Activated T-helper 17 cell treated with anti-CD3 and anti-CD28 coated beads, Interleukin-2, amount 50 U/mL, for 72 hours (primary cell): ENCODE data around the gene EPHX1. TPM values are rescaled to one million over a fixed set of nuclear protein-coding genes. Genes with fewer than 3 reads are reported as not detected.
A peak's percentile ranks its signal among the peaks of the same experiment; 100 is the strongest.

Experiments used
- ATAC-seq: fragments of 150-1000 bp; cut with Tn5 transposase; replicated peaks from 2 replicates; pipeline ENCODE4 v1.10.0; 2021; ENCODE audit warnings: mild to moderate bottlenecking, moderate library complexity
- H3K27ac Mint-ChIP-seq: one replicate; pipeline ENCODE4 v1.8.0; 2022; ENCODE audit warnings: mixed read lengths
- H3K27me3 Mint-ChIP-seq: one replicate; pipeline ENCODE4 v1.8.0; 2022; ENCODE audit warnings: mixed read lengths
- H3K36me3 Mint-ChIP-seq: one replicate; pipeline ENCODE4 v1.8.0; 2022; ENCODE audit warnings: low read depth, mild to moderate bottlenecking, mixed read lengths
- H3K4me1 Mint-ChIP-seq: one replicate; pipeline ENCODE4 v1.8.0; 2022; ENCODE audit warnings: mixed read lengths
- H3K4me3 Mint-ChIP-seq: one replicate; pipeline ENCODE4 v1.8.0; 2022; ENCODE audit warnings: mild to moderate bottlenecking, mixed read lengths
- H3K9me3 Mint-ChIP-seq: one replicate; pipeline ENCODE4 v1.8.0; 2022; ENCODE audit warnings: mixed read lengths
- total RNA-seq, 2 donors: library from RNA; stranded (reverse); gene quantifications; one replicate each; pipeline ENCODE4 v1.2.3, GENCODE V29; 2022

EPHX1 gene
- total RNA-seq, 2 donors from 2014 or later: 1.5 to 1.7 TPM

GRCh38 chr1:225838793-225839192 is 28.9 kb downstream of the EPHX1 start:
- Mint-ChIP-seq H3K4me3 (no peak overlapping the region), H3K27ac (no peak overlapping the region), H3K4me1 (peaks cover 5% of the 10 kb centered on the region), H3K36me3 (no peaks in the 10 kb centered on the region), H3K27me3 (no peaks in the 10 kb centered on the region), H3K9me3 (no peaks in the 10 kb centered on the region)
- ATAC-seq: no peak

GRCh38 chr1:225840223-225840610 is 30.3 kb downstream of the EPHX1 start:
- H3K27ac Mint-ChIP-seq: peak overlapping the region; percentile 62
- H3K9me3 Mint-ChIP-seq: no peaks in the 10 kb centered on the region
- H3K27me3 Mint-ChIP-seq: no peaks in the 10 kb centered on the region
- H3K36me3 Mint-ChIP-seq: no peaks in the 10 kb centered on the region
- ATAC-seq: no peak
- H3K4me1 Mint-ChIP-seq: peaks cover 5% of the 10 kb centered on the region
- no peak overlapping the region for H3K4me3 Mint-ChIP-seq

- no peaks in the 10 kb centered on the region for H3K27me3 Mint-ChIP-seq
- ATAC-seq: no peak
- H3K4me1 Mint-ChIP-seq: peaks cover 5% of the 10 kb centered on the region
- no peak overlapping the region for H3K4me3 Mint-ChIP-seq
- H3K9me3 Mint-ChIP-seq: no peaks in the 10 kb centered on the region
- H3K27ac Mint-ChIP-seq: peak overlapping the region; percentile 62
- H3K36me3 Mint-ChIP-seq: no peaks in the 10 kb centered on the region
Measured at GRCh38 chr1:225840713-225841112, 30.8 kb downstream of the EPHX1 start.

- Mint-ChIP-seq H3K27me3 (no peaks in the 10 kb centered on the region), H3K9me3 (no peaks in the 10 kb centered on the region), H3K4me3 (peak overlapping the region; percentile 13), H3K36me3 (peaks cover 9% of the 10 kb centered on the region), H3K4me1 (peaks cover 5% of the 10 kb centered on the region), H3K27ac (peak overlapping the region; percentile 81)
- peak; percentile 37 for ATAC-seq
Measured at GRCh38 chr1:225842074-225842473, 32.1 kb downstream of the EPHX1 start.

GRCh38 chr1:225842788-225843425 is 33.0 kb downstream of the EPHX1 start:
- ATAC-seq: no peak
- H3K4me3 Mint-ChIP-seq: no peak overlapping the region
- no peaks in the 10 kb centered on the region for H3K9me3 Mint-ChIP-seq
- peak overlapping the region; percentile 16 for H3K27ac Mint-ChIP-seq
- H3K4me1 Mint-ChIP-seq: peaks cover 5% of the 10 kb centered on the region
- H3K27me3 Mint-ChIP-seq: no peaks in the 10 kb centered on the region
- H3K36me3 Mint-ChIP-seq: peaks cover 10% of the 10 kb centered on the region

- Mint-ChIP-seq H3K4me1 (peaks cover 5% of the 10 kb centered on the region), H3K9me3 (no peaks in the 10 kb centered on the region), H3K27ac (peak overlapping the region; percentile 16), H3K36me3 (peaks cover 15% of the 10 kb centered on the region), H3K27me3 (no peaks in the 10 kb centered on the region), H3K4me3 (no peak overlapping the region)
- no peak for ATAC-seq
Measured at GRCh38 chr1:225843426-225843795, 33.5 kb downstream of the EPHX1 start.

GRCh38 chr1:225844236-225845061 is 34.5 kb downstream of the EPHX1 start:
- no peak for ATAC-seq
- peaks cover 22% of the 10 kb centered on the region for H3K36me3 Mint-ChIP-seq

GRCh38 chr1:225845097-225845496 is 35.2 kb downstream of the EPHX1 start:
- no peaks in the 10 kb centered on the region for H3K27me3 Mint-ChIP-seq
- peaks cover 10% of the 10 kb centered on the region for H3K4me1 Mint-ChIP-seq
- ATAC-seq: no peak
- no peak overlapping the region for H3K27ac Mint-ChIP-seq
- H3K4me3 Mint-ChIP-seq: no peak overlapping the region
- H3K9me3 Mint-ChIP-seq: no peaks in the 10 kb centered on the region
- H3K36me3 Mint-ChIP-seq: peaks cover 28% of the 10 kb centered on the region

More at GRCh38 chr1:225844236-225845061, 34.5 kb downstream of the EPHX1 start:
- H3K27me3 Mint-ChIP-seq: no peaks in the 10 kb centered on the region
- peaks cover 8% of the 10 kb centered on the region for H3K4me1 Mint-ChIP-seq
- H3K9me3 Mint-ChIP-seq: no peaks in the 10 kb centered on the region
- no peak overlapping the region for H3K4me3 Mint-ChIP-seq
- H3K27ac Mint-ChIP-seq: peak overlapping the region; percentile 16

- H3K9me3 Mint-ChIP-seq: no peaks in the 10 kb centered on the region
- no peak overlapping the region for H3K27ac Mint-ChIP-seq
- H3K36me3 Mint-ChIP-seq: peaks cover 34% of the 10 kb centered on the region
- H3K27me3 Mint-ChIP-seq: no peaks in the 10 kb centered on the region
- ATAC-seq: peak; percentile 38
- no peak overlapping the region for H3K4me3 Mint-ChIP-seq
- H3K4me1 Mint-ChIP-seq: peaks cover 9% of the 10 kb centered on the region
Measured at GRCh38 chr1:225845571-225846259, 35.8 kb downstream of the EPHX1 start.

GRCh38 chr1:225846331-225847310 is 36.7 kb downstream of the EPHX1 start:
- no peaks in the 10 kb centered on the region for H3K27me3 Mint-ChIP-seq
- no peak overlapping the region for H3K4me3 Mint-ChIP-seq
- peak overlapping the region; percentile 80 for H3K27ac Mint-ChIP-seq
- peaks cover 41% of the 10 kb centered on the region for H3K36me3 Mint-ChIP-seq
- no peaks in the 10 kb centered on the region for H3K9me3 Mint-ChIP-seq
- peak; percentile 2 for ATAC-seq
- H3K4me1 Mint-ChIP-seq: peaks cover 5% of the 10 kb centered on the region

- H3K36me3 Mint-ChIP-seq: peaks cover 51% of the 10 kb centered on the region
- H3K4me1 Mint-ChIP-seq: peaks cover 13% of the 10 kb centered on the region
- no peaks in the 10 kb centered on the region for H3K9me3 Mint-ChIP-seq
- H3K27ac Mint-ChIP-seq: peak overlapping the region; percentile 80
- no peaks in the 10 kb centered on the region for H3K27me3 Mint-ChIP-seq
- ATAC-seq: no peak
- H3K4me3 Mint-ChIP-seq: no peak overlapping the region
Measured at GRCh38 chr1:225847610-225848009, 37.7 kb downstream of the EPHX1 start.

- Mint-ChIP-seq H3K9me3 (no peaks in the 10 kb centered on the region), H3K27me3 (no peaks in the 10 kb centered on the region), H3K4me3 (no peak overlapping the region), H3K27ac (peak overlapping the region; percentile 80), H3K36me3 (peaks cover 57% of the 10 kb centered on the region), H3K4me1 (peaks cover 13% of the 10 kb centered on the region)
- no peak for ATAC-seq
Measured at GRCh38 chr1:225848030-225848955, 38.4 kb downstream of the EPHX1 start.

GRCh38 chr1:225849925-225850324 is 40.0 kb downstream of the EPHX1 start:
- Mint-ChIP-seq H3K27me3 (no peaks in the 10 kb centered on the region), H3K27ac (peak overlapping the region; percentile 80), H3K36me3 (peaks cover 74% of the 10 kb centered on the region), H3K4me1 (peaks cover 23% of the 10 kb centered on the region), H3K9me3 (no peaks in the 10 kb centered on the region), H3K4me3 (no peak overlapping the region)
- no peak for ATAC-seq
